CD4-positive, alpha-beta T cell (primary cell): ENCODE results near the gene SSRP1. TPM values are rescaled to one million over a fixed set of nuclear protein-coding genes. Genes with fewer than 3 reads are reported as not detected.

ENCODE experiments used
- ATAC-seq: fragments of 200-7000 bp; cut with Tn5 transposase; one replicate; pipeline ENCODE4 v1.10.0; 2022; ENCODE audit warnings: mild to moderate bottlenecking; ENCODE audit not compliant: poor library complexity
- CTCF ChIA-PET: fragments of 350-600 bp; sonication (Branson Sonifier 250); formaldehyde crosslinking; loops from one replicate; lab custom pipeline; 2021; ENCODE audit warnings: antibody characterized with exemption, inconsistent platforms; lab: Charles Lee
- POLR2A ChIA-PET: fragments of 350-600 bp; sonication (Branson Sonifier 250); formaldehyde crosslinking; loops from one replicate; lab custom pipeline; 2021; ENCODE audit warnings: antibody characterized with exemption, inconsistent platforms; lab: Charles Lee
- DNase-seq, 14 experiments: peaks; one replicate each; pipeline ENCODE4 v3.0.0-alpha.2; 2013 to 2020; ENCODE audit warnings: mixed read lengths in 2 of 14
- H3K27ac ChIP-seq, 2 donors: one replicate each; pipeline versions ENCODE4 v1.5.1 to v1.7.0; 2013; ENCODE audit warnings: low read length in 2 of 2, low read depth in 1 of 2, mild to moderate bottlenecking in 1 of 2
- H3K27me3 ChIP-seq, 2 experiments: 1 replicate in 1 of 2; 2 replicates in 1 of 2; pipeline versions ENCODE4 v1.6.1 to v1.7.0; 2013; ENCODE audit warnings: low read length in 2 of 2, control low read depth in 1 of 2, mild to moderate bottlenecking in 1 of 2, moderate library complexity in 1 of 2; ENCODE audit not compliant: insufficient read depth in 2 of 2, control insufficient read depth in 1 of 2
- H3K36me3 ChIP-seq: one replicate; pipeline ENCODE4 v1.6.1; 2013; ENCODE audit warnings: low read length, control low read depth; ENCODE audit not compliant: insufficient read depth
- H3K4me1 ChIP-seq: one replicate; pipeline ENCODE4 v1.6.1; 2013; ENCODE audit warnings: low read length, control low read depth; ENCODE audit not compliant: insufficient read depth
- H3K4me3 ChIP-seq: one replicate; pipeline ENCODE4 v1.5.1; 2013; ENCODE audit warnings: mild to moderate bottlenecking, low read length, moderate library complexity
- H3K9me3 ChIP-seq, 2 experiments: 1 replicate in 1 of 2; 2 replicates in 1 of 2; pipeline versions ENCODE4 v1.6.1 to v1.7.0; 2013; ENCODE audit warnings: low read length in 2 of 2, mild to moderate bottlenecking in 2 of 2, control low read depth in 1 of 2, moderate library complexity in 1 of 2; ENCODE audit not compliant: control insufficient read depth in 1 of 2, insufficient read depth in 1 of 2
- H3K27ac Mint-ChIP-seq: one replicate; pipeline ENCODE4 v1.8.0; 2020; ENCODE audit warnings: mixed read lengths
- H3K27me3 Mint-ChIP-seq: one replicate; pipeline ENCODE4 v1.8.0; 2021; ENCODE audit warnings: mixed read lengths
- H3K36me3 Mint-ChIP-seq: one replicate; pipeline ENCODE4 v1.8.0; 2021; ENCODE audit warnings: low read depth, mixed read lengths
- H3K4me1 Mint-ChIP-seq: one replicate; pipeline ENCODE4 v1.8.0; 2021; ENCODE audit warnings: low read depth, mixed read lengths
- H3K4me3 Mint-ChIP-seq: one replicate; pipeline ENCODE4 v1.8.0; 2020; ENCODE audit warnings: mild to moderate bottlenecking, mixed read lengths
- H3K9me3 Mint-ChIP-seq: one replicate; pipeline ENCODE4 v1.8.0; 2020; ENCODE audit warnings: mixed read lengths
- intact Hi-C, 2 experiments: fragments of 100-400 bp; cut with DNase I in 1 of 2; cut with micrococcal nuclease in 1 of 2; formaldehyde crosslinking; loops; one replicate each; pipeline versions ENCODE4 v1.15.1 to v1.9.0; 2023 to 2025; cut with DNase I, micrococcal nuclease
- total RNA-seq, 174 experiments: library from RNA in 2 of 174; stranded (reverse) in 2 of 174; gene quantifications; one replicate each; pipeline ENCODE4 v1.2.3 and lab custom pipeline; 2021 to 2026
- TF ChIP-seq, protein P1 (sequence below): fragments of 200-600 bp; IDR thresholded peaks from one replicate; pipeline ENCODE4 v1.8.0; 2022; ENCODE audit warnings: antibody characterized with exemption, mild to moderate bottlenecking

The SSRP1 gene
- total RNA-seq, 2 experiments from 2014 or later = 36.7 to 41.2 TPM

DNA sequence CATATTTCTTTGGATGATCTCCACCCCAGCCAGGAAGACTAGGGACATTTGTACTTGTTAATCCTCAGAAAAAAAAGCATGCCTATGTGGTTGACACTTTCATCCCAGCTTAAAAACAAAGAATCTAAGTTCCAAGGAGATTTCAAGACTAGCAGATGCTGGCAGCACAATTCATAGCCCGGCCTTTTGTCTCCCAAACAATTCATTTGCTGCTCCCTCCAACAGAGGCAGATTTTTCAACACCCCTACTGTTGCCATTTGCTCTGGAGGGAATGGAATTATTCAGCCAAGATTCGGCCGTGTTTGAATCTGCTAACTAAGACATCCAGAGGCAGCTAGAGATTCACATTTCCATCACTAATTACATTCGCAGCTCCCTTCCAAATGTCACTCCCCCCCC, 17.8 kb upstream of the SSRP1 start:
- no peak overlapping the region for H3K4me3 Mint-ChIP-seq
- ChIA-PET CTCF (no interaction called here), POLR2A (no interaction called here)
- TF ChIP-seq, protein P1, sequence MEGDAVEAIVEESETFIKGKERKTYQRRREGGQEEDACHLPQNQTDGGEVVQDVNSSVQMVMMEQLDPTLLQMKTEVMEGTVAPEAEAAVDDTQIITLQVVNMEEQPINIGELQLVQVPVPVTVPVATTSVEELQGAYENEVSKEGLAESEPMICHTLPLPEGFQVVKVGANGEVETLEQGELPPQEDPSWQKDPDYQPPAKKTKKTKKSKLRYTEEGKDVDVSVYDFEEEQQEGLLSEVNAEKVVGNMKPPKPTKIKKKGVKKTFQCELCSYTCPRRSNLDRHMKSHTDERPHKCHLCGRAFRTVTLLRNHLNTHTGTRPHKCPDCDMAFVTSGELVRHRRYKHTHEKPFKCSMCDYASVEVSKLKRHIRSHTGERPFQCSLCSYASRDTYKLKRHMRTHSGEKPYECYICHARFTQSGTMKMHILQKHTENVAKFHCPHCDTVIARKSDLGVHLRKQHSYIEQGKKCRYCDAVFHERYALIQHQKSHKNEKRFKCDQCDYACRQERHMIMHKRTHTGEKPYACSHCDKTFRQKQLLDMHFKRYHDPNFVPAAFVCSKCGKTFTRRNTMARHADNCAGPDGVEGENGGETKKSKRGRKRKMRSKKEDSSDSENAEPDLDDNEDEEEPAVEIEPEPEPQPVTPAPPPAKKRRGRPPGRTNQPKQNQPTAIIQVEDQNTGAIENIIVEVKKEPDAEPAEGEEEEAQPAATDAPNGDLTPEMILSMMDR = no peak
- ATAC-seq = no peak
- no peaks in the 10 kb centered on the region for H3K36me3 ChIP-seq
- peaks cover 4% of the 10 kb centered on the region for H3K4me1 Mint-ChIP-seq
- H3K27me3 ChIP-seq = peaks cover 0 to 3% of the 10 kb centered on the region in 2 experiments
- H3K9me3 Mint-ChIP-seq = no peaks in the 10 kb centered on the region
- no peaks in the 10 kb centered on the region for H3K9me3 ChIP-seq
- no peak overlapping the region for H3K27ac Mint-ChIP-seq
- DNase-seq = no peak
- H3K27me3 Mint-ChIP-seq = peaks cover 23% of the 10 kb centered on the region
- no peak overlapping the region for H3K27ac ChIP-seq
- H3K36me3 Mint-ChIP-seq = no peaks in the 10 kb centered on the region
- no peak overlapping the region for H3K4me3 ChIP-seq
- H3K4me1 ChIP-seq = peaks cover 6% of the 10 kb centered on the region
- intact Hi-C loops = no loop called here

DNA sequence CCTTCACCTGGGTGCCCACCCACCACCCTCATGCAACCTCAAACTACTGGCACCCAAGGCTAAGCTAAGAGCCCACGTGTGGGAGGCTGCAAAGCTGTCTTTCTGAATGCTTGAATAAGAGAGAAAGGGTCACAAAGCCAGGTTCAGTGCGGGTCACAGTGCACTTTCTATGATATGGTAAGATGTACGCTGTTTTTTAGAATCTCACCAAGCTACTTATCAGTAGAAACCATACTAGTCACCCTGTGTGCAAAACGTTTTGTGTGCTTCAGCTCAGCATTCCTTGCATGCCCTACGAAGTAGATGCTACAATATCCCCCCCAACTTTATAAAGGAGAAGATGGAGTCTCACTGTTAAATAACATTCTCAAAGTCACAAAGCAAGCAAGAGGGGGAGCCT, 17.3 kb upstream of the SSRP1 start:
- TF ChIP-seq, protein P1 = no peak
- ChIA-PET CTCF (no interaction called here), POLR2A (no interaction called here)
- intact Hi-C loops = no loop called here
- Mint-ChIP-seq H3K27ac (no peak overlapping the region), H3K9me3 (no peaks in the 10 kb centered on the region), H3K4me3 (no peak overlapping the region), H3K4me1 (peaks cover 4% of the 10 kb centered on the region), H3K36me3 (no peaks in the 10 kb centered on the region), H3K27me3 (peaks cover 23% of the 10 kb centered on the region)
- Histone ChIP-seq H3K27ac (no peak overlapping the region), H3K4me1 (peaks cover 6% of the 10 kb centered on the region), H3K27me3 (peaks cover 0 to 3% of the 10 kb centered on the region in 2 experiments), H3K4me3 (no peak overlapping the region), H3K9me3 (no peaks in the 10 kb centered on the region), H3K36me3 (no peaks in the 10 kb centered on the region)
- DNase-seq = no peak
- ATAC-seq = no peak

DNA sequence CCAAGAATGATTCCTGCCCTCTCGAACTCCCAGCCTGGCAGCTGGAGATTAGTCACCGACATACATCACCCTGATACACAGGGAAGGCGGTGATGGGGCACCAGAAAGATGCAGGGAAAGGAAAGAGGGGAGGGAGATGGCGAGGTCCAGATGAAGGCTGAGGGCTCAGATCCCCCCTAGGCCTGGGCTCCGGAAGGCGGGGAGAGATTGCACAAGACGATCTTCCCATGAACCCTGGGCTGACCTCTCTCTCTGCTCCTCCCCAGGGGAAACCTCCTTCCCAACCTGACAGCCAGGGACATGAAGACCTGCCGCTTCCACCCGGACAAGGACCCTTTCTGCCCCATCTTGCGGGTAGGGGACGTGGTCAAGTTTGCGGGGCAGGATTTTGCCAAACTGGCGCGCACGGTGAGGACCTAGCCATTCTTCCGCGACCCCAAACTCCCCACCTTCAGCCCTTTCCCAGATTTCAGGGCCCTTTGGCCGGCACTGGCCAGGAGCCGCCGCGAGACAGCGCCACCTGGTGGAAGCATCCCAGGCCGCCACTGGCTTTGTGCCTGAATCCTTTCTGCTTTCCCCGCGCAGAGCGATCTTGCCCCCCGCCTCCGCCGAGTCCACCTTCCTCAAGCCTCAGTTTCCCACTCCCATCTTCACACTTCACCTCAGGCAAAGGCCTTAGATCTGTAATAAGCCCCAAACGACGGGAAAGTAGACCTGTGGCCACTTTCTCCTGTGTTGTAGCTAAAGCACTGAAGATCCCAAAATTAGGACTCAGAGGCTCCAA, 14.0 kb upstream of the SSRP1 start:
- DNase-seq (peak; percentile 34 to 78 (median 50)), ATAC-seq (peak; percentile 53)
- TF ChIP-seq, protein P1 = peak; percentile 79
- no peak overlapping the region for H3K27ac ChIP-seq
- Mint-ChIP-seq H3K36me3 (no peaks in the 10 kb centered on the region), H3K27ac (no peak overlapping the region), H3K9me3 (no peaks in the 10 kb centered on the region), H3K4me3 (no peak overlapping the region), H3K4me1 (peaks cover 4% of the 10 kb centered on the region), H3K27me3 (peaks cover 21% of the 10 kb centered on the region)
- POLR2A ChIA-PET = no interaction called here
- intact Hi-C loops = loop anchor here (2.0 to 10.0 kb wide), 5 partner anchors 78 to 1438 kb away; partner anchors contain the start of gene SLC43A3 (in 1 of the 2)
- H3K4me3 ChIP-seq = no peak overlapping the region
- no peaks in the 10 kb centered on the region for H3K36me3 ChIP-seq
- H3K4me1 ChIP-seq = peaks cover 12% of the 10 kb centered on the region
- no peaks in the 10 kb centered on the region for H3K9me3 ChIP-seq
- CTCF ChIA-PET = interaction anchor here (1.0 kb wide), 1 partner anchor 13 kb away, joined by 3 read pairs; no protein-coding TSS in a partner anchor
- H3K27me3 ChIP-seq = peaks cover 0 to 3% of the 10 kb centered on the region in 2 experiments
